OCI-LY7 (cell line): ENCODE results near the gene ESPNL. TPM values are rescaled to one million over a fixed set of nuclear protein-coding genes. Genes with fewer than 3 reads are reported as not detected.

ENCODE experiments used
- BruUV-seq: library from RNA; stranded (reverse); fragments of 400-500 nt; replicated peaks from 2 replicates; lab custom pipeline; 2021; lab: Mats Ljungman, UMichigan
- CTCF ChIA-PET: fragments of 300-600 bp; sonication (Branson Sonifier 250); formaldehyde crosslinking; loops from one replicate; lab custom pipeline; 2022; ENCODE audit warnings: antibody characterized with exemption; ENCODE audit not compliant: unreplicated experiment; lab: Charles Lee
- POLR2A ChIA-PET: fragments of 300-600 bp; sonication (Branson Sonifier 250); formaldehyde crosslinking; loops from one replicate; lab custom pipeline; 2022; ENCODE audit warnings: antibody characterized with exemption; lab: Charles Lee
- DNase-seq: peaks from one replicate; pipeline ENCODE4 v3.0.0-alpha.2; 2015; ENCODE audit warnings: low spot score
- H2AFZ ChIP-seq: fragments of 200-600 bp; sonication (generic), shearing (Covaris generic); 2 replicates; pipeline ENCODE4 v1.6.1; 2014; ENCODE audit warnings: mild to moderate bottlenecking, antibody characterized with exemption, low read length, moderate library complexity
- H3K27ac ChIP-seq: fragments of 200-600 bp; sonication (generic); 2 replicates; pipeline ENCODE4 v1.5.1; 2014; ENCODE audit warnings: mixed run types, low read depth, mild to moderate bottlenecking, moderate library complexity, low read length, inconsistent platforms; ENCODE audit not compliant: poor library complexity, severe bottlenecking
- H3K36me3 ChIP-seq: fragments of 200-600 bp; sonication (generic); 2 replicates; pipeline ENCODE4 v1.6.1; 2014; ENCODE audit warnings: mild to moderate bottlenecking, antibody characterized with exemption, low read length, moderate library complexity, mixed read lengths; ENCODE audit not compliant: insufficient read depth
- H3K4me1 ChIP-seq: fragments of 200-600 bp; sonication (generic); 2 replicates; pipeline ENCODE4 v1.5.1; 2014; ENCODE audit warnings: mild to moderate bottlenecking, low read length; ENCODE audit not compliant: insufficient read depth, poor library complexity, severe bottlenecking
- H3K4me2 ChIP-seq: fragments of 200-600 bp; sonication (generic); 2 replicates; pipeline ENCODE4 v1.6.1; 2014; ENCODE audit warnings: mild to moderate bottlenecking, low read length
- H3K4me3 ChIP-seq: fragments of 200-600 bp; sonication (generic); 2 replicates; pipeline ENCODE4 v1.5.1; 2014; ENCODE audit warnings: mild to moderate bottlenecking, low read depth, low read length; ENCODE audit not compliant: poor library complexity, severe bottlenecking
- H3K79me2 ChIP-seq: fragments of 200-600 bp; sonication (generic); 2 replicates; pipeline ENCODE4 v1.6.1; 2016; ENCODE audit warnings: low read depth, mild to moderate bottlenecking, low read length, moderate library complexity, mixed read lengths; ENCODE audit not compliant: insufficient read depth
- H3K9me2 ChIP-seq: fragments of 200-600 bp; sonication (generic); 2 replicates; pipeline ENCODE4 v1.6.1; 2016; ENCODE audit warnings: mild to moderate bottlenecking, low read length, mixed read lengths; ENCODE audit not compliant: insufficient read depth
- H3K9me3 ChIP-seq: fragments of 200-600 bp; sonication (generic); 2 replicates; pipeline ENCODE4 v1.6.1; 2014; ENCODE audit warnings: mild to moderate bottlenecking, mixed run types, low read length, mixed read lengths
- H4K20me1 ChIP-seq: fragments of 200-600 bp; sonication (generic); 2 replicates; pipeline ENCODE4 v1.6.1; 2014; ENCODE audit warnings: mild to moderate bottlenecking, antibody characterized with exemption, low read length, moderate library complexity, mixed read lengths; ENCODE audit not compliant: insufficient read depth
- CTCF ChIP-seq: fragments of 200-600 bp; sonication (generic); conservative IDR thresholded peaks from 2 replicates; pipeline ENCODE4 v1.5.1; 2014; ENCODE audit warnings: mild to moderate bottlenecking, antibody characterized with exemption, low read length, moderate library complexity, mixed read lengths
- EZH2phosphoT487 ChIP-seq: fragments of 200-600 bp; sonication (generic); IDR thresholded peaks from 2 replicates; pipeline ENCODE4 v1.6.1; 2018; ENCODE audit warnings: low read depth, borderline replicate concordance, mild to moderate bottlenecking, mixed run types, antibody characterized with exemption, low read length, moderate library complexity, mixed read lengths
- intact Hi-C: fragments of 100-400 bp; cut with micrococcal nuclease; formaldehyde crosslinking; loops from one replicate; pipeline ENCODE4 v1.10.0; 2022; ENCODE audit not compliant: unreplicated experiment
- total RNA-seq, 2 experiments: library from RNA; depleted of rRNA in 1 of 2; stranded (reverse); fragments of >200 nt in 1 of 2; shearing (Covaris generic) in 1 of 2; gene quantifications; 2 replicates each; pipeline ENCODE4 v1.2.3, GENCODE V29; 2014 to 2022

ESPNL gene
- total RNA-seq, 2 experiments from 2014 or later, result 5.0 to 7.7 TPM

GRCh38 chr2:238128534-238129001, 28.4 kb downstream of the ESPNL start:
- intact Hi-C loops, result no loop called here
- Histone ChIP-seq H3K9me3 (peaks cover 8% of the 10 kb centered on the region; the same call in 1 of the 2 replicates), H3K4me1 (no peaks in the 10 kb centered on the region), H3K36me3 (no peaks in the 10 kb centered on the region), H3K4me3 (no peak overlapping the region), H2AFZ (no peak overlapping the region), H3K4me2 (no peak overlapping the region), H3K79me2 (no peaks in the 10 kb centered on the region), H4K20me1 (no peaks in the 10 kb centered on the region), H3K27ac (no peak overlapping the region), H3K9me2 (no peaks in the 10 kb centered on the region)
- POLR2A ChIA-PET, result interaction anchor here (0.9 kb wide), 1 partner anchor 20 kb away, joined by 6 read pairs; no protein-coding TSS in a partner anchor
- no TSS peak for BruUV-seq
- TF ChIP-seq EZH2phosphoT487 (no peak), CTCF (no peak)
- DNase-seq, result no peak
- CTCF ChIA-PET, result no interaction called here

GRCh38 chr2:238129166-238130010, 29.2 kb downstream of the ESPNL start:
- DNase-seq, result no peak
- Histone ChIP-seq H3K9me3 (peaks cover 8% of the 10 kb centered on the region; the same call in 1 of the 2 replicates), H3K36me3 (no peaks in the 10 kb centered on the region), H3K4me3 (no peak overlapping the region), H4K20me1 (no peaks in the 10 kb centered on the region), H2AFZ (no peak overlapping the region), H3K4me2 (no peak overlapping the region), H3K27ac (no peak overlapping the region), H3K9me2 (no peaks in the 10 kb centered on the region), H3K4me1 (no peaks in the 10 kb centered on the region), H3K79me2 (no peaks in the 10 kb centered on the region)
- no TSS peak for BruUV-seq
- ChIA-PET CTCF (no interaction called here), POLR2A (no interaction called here)
- intact Hi-C loops, result no loop called here
- TF ChIP-seq EZH2phosphoT487, result no peak

GRCh38 chr2:238130111-238130695, 30.1 kb downstream of the ESPNL start:
- POLR2A ChIA-PET, result no interaction called here
- no peaks in the 10 kb centered on the region for H3K36me3 ChIP-seq
- intact Hi-C loops, result no loop called here
- no peak overlapping the region for H2AFZ ChIP-seq
- no peak overlapping the region for H3K27ac ChIP-seq
- CTCF ChIA-PET, result no interaction called here
- H3K4me1 ChIP-seq, result no peaks in the 10 kb centered on the region
- TF ChIP-seq CTCF, result no peak
- TF ChIP-seq EZH2phosphoT487, result no peak
- H3K4me2 ChIP-seq, result no peak overlapping the region
- no peaks in the 10 kb centered on the region for H3K79me2 ChIP-seq
- H4K20me1 ChIP-seq, result no peaks in the 10 kb centered on the region
- H3K9me2 ChIP-seq, result no peaks in the 10 kb centered on the region
- no peak overlapping the region for H3K4me3 ChIP-seq
- H3K9me3 ChIP-seq, result peaks cover 8% of the 10 kb centered on the region; the same call in 1 of the 2 replicates
- no peak for DNase-seq
- BruUV-seq, result no TSS peak
